ENCODE data around the gene ATP5MK. TPM values are rescaled to one million over a fixed set of nuclear protein-coding genes. Genes with fewer than 3 reads are reported as not detected.
"Not testable (repeated sequence)": the region's sequence is repeated elsewhere in the genome, so short reads cannot be mapped to it uniquely, and the experiment has no call there.

Gene ATP5MK
- total and polyA plus RNA-seq, 8 donors: 113 to 488 (median 142) TPM

DNA sequence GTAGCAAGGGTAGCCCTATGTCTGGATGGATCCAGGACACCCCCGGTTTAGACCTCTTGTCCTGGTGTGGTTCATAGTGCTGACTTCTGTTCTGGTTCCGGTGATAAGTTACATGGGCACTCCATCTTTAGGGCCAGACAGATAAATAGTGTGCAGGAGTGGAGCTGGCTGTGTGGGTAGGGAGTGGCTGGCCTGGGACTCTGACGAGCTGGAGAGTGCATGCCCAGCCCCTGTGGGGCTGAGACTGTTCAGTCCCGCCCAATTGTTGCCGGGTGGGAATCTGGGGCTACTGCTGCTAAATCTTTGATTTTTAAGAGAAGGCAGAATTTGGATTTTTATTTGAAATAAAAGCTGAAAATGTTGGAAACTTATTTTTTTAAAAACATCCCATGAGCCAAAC, 27.5 kb upstream of the ATP5MK start:
- WGBS, 2 donors: 87 to 91% methylated on average over 5 of the region's 5 CpGs
- no peak overlapping the region for H3K4me3 ChIP-seq
- no peak overlapping the region for H3K27ac ChIP-seq
- ATAC-seq: no peak
- intact Hi-C loops (cut with DNase I): no loop called here
- no peaks in the 10 kb centered on the region for H3K4me1 ChIP-seq
- no peak for FAIRE-seq
- TF ChIP-seq, protein P1, sequence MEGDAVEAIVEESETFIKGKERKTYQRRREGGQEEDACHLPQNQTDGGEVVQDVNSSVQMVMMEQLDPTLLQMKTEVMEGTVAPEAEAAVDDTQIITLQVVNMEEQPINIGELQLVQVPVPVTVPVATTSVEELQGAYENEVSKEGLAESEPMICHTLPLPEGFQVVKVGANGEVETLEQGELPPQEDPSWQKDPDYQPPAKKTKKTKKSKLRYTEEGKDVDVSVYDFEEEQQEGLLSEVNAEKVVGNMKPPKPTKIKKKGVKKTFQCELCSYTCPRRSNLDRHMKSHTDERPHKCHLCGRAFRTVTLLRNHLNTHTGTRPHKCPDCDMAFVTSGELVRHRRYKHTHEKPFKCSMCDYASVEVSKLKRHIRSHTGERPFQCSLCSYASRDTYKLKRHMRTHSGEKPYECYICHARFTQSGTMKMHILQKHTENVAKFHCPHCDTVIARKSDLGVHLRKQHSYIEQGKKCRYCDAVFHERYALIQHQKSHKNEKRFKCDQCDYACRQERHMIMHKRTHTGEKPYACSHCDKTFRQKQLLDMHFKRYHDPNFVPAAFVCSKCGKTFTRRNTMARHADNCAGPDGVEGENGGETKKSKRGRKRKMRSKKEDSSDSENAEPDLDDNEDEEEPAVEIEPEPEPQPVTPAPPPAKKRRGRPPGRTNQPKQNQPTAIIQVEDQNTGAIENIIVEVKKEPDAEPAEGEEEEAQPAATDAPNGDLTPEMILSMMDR (IDR thresholded peaks at IDR 0.05): no peak
- DNase-seq: no peak
- peaks cover 2 to 67% (median 44%) of the 10 kb centered on the region in 3 donors for H3K36me3 ChIP-seq
- no peaks in the 10 kb centered on the region for H3K9me3 ChIP-seq
- no peaks in the 10 kb centered on the region for H3K27me3 ChIP-seq

DNA sequence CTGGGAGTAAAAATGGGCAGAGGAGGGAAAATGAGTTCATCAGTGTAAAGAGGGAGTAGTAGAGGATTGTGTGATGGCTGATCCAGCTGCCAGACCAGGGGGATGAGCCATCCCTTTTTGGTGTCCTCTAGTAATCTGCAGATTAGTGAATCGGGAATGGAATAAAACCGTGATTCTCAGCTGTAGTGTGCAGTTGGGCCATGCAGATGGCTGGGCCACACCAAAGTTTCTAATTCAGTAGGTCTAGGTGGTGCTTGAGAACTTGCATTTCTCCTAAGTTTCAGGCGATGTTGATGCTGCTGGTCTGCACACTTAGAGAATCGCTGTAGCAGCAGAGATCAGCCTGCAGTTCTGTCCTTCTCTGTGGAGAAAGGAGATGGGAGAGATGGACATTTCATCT, 22.8 kb upstream of the ATP5MK start:
- H3K9me3 ChIP-seq: no peaks in the 10 kb centered on the region
- FAIRE-seq (no peak), ATAC-seq (no peak), DNase-seq (no peak)
- H3K4me3 ChIP-seq: no peak overlapping the region
- no peaks in the 10 kb centered on the region for H3K27me3 ChIP-seq
- intact Hi-C loops (cut with DNase I): loop anchor here in 2 of 3 donors (5.0 to 10.0 kb wide), 4 partner anchors 63 to 276 kb away; no protein-coding TSS in a partner anchor
- H3K36me3 ChIP-seq: peaks cover 2 to 88% (median 61%) of the 10 kb centered on the region in 3 donors
- no peaks in the 10 kb centered on the region for H3K4me1 ChIP-seq
- TF ChIP-seq, protein P1 (IDR thresholded peaks at IDR 0.05): no peak
- 92 to 98% methylated on average over 4 of the region's 4 CpGs for WGBS, 2 donors
- no peak overlapping the region for H3K27ac ChIP-seq

DNA sequence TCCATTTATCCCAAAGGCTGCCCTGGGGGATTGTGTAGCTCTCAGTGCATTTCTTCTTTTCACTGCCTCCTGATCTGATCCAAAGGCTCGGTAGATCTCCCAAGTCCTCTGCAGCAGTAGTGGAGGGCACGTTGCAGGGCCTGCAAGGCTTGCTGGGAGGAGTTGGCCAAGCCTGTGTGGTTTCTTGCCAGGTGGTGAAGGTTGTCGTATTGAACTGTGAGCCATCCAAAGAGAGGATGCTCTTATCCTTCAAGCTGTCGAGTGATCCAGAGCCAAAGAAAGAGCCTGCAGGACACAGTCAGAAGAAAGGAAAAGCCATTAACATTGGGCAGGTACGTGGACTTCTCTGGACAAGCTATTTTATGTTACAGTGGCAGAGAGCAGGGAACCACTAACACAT, 21.3 kb upstream of the ATP5MK start:
- 82 to 87% methylated on average over 5 of the region's 5 CpGs for WGBS, 2 donors
- H3K36me3 ChIP-seq: peaks cover 2 to 86% (median 55%) of the 10 kb centered on the region in 3 donors
- intact Hi-C loops (cut with DNase I): loop anchor here in 2 of 3 donors (5.0 to 10.0 kb wide), 4 partner anchors 65 to 277 kb away; no protein-coding TSS in a partner anchor
- no peaks in the 10 kb centered on the region for H3K9me3 ChIP-seq
- no peak for FAIRE-seq
- no peak for ATAC-seq
- H3K27me3 ChIP-seq: no peaks in the 10 kb centered on the region
- H3K4me3 ChIP-seq: no peak overlapping the region
- no peak overlapping the region for H3K27ac ChIP-seq
- TF ChIP-seq, protein P1 (IDR thresholded peaks at IDR 0.05): no peak
- H3K4me1 ChIP-seq: no peaks in the 10 kb centered on the region
- no peak for DNase-seq

DNA sequence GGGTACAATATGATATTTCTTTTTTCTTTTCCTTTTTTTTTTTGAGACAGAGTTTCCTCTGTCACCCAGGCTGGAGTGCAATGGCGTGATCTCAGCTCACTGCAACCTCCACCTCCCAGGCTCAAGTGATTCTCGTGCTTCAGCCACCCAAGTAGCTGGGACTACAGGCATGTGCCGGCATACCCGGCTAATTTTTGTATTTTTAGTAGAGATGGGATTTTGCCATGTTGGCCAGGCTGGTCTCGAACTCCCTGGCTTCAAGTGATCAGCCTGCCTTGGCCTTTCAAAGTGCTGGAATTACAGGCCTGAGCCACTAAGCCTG, 20.8 kb upstream of the ATP5MK start:
- not testable (repeated sequence) for H3K27me3 ChIP-seq, H3K4me1 ChIP-seq, H3K9me3 ChIP-seq, ATAC-seq, H3K4me3 ChIP-seq, H3K27ac ChIP-seq, FAIRE-seq, DNase-seq
- WGBS, 2 donors: 76 to 86% methylated on average over 5 of the region's 5 CpGs
- H3K36me3 ChIP-seq: peaks cover 2 to 84% (median 53%) of the 10 kb centered on the region in 3 donors
- intact Hi-C loops (cut with DNase I): loop anchor here in 2 of 3 donors (5.0 to 10.0 kb wide), 4 partner anchors 65 to 278 kb away; no protein-coding TSS in a partner anchor

DNA sequence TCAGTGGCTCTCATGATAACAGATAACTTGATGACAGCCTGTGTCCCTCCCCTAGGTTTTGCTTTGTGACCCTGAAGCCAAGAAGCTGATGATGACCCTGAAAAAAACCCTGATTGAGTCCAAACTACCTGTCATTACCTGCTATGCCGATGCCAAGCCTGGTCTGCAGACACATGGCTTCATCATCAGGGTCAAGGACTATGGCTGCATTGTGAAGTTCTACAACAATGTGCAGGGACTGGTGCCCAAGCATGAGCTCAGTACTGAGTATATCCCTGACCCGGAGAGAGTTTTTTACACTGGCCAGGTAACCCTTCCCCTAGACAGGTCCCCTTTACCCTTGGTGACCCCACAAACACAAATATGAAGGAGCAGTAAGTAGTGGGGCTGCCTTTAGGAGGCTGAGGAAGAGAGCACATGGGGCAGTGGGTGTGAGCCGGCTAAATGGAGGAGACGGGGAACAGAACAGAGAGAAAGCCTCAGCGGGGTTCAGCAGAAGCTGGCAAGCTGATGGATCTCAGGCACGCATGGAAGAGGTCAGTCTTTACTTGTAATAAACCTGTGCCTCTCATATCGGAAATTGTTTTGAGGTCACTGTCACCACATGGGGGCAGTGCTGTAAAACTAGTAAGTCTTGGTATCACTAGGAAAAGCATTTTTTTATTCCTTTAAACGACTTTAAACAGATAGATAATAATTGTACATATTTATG, 20.3 kb upstream of the ATP5MK start:
- no peak overlapping the region for H3K27ac ChIP-seq
- no peak overlapping the region for H3K4me3 ChIP-seq
- DNase-seq (peak in 4 of 6 donors; percentile 37 to 62 (median 52)), FAIRE-seq (no peak), ATAC-seq (peak in 3 of 4 donors; percentile 81 to 87 (median 81))
- H3K4me1 ChIP-seq: no peaks in the 10 kb centered on the region
- TF ChIP-seq, protein P1 (IDR thresholded peaks at IDR 0.05): peak; percentile 22 to 49 (median 32)
- peaks cover 2 to 88% (median 56%) of the 10 kb centered on the region in 3 donors for H3K36me3 ChIP-seq
- H3K27me3 ChIP-seq: no peaks in the 10 kb centered on the region
- 42% methylated on average over 8 of the region's 8 CpGs for WGBS, 2 donors
- H3K9me3 ChIP-seq: no peaks in the 10 kb centered on the region
- intact Hi-C loops (cut with DNase I): loop anchor here in 2 of 3 donors (5.0 to 10.0 kb wide), 4 partner anchors 66 to 278 kb away; no protein-coding TSS in a partner anchor
